ENCODE measurements around the gene LEPROT.

LEPROT gene

DNA sequence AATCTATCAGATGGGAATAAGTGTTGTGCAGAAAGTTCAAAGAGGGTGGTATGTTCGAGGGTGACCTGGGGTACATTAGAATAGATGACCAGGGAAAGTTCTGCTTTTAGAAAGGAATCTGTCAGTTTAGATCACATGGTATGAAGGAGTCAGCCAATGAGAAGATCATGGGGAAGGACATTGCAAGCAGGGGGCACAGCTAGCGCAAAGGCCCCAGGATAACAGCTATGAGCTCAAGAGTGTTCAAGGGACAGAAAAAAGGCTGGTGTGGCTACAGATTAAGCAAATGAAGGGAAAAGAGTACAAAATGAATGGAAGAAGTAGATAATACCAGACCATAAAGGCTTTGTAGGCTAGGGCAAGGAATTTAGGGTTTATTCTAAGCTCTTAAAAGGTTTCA is 8.6 kb downstream of the LEPROT start:
- no peak overlapping the region for H3K4me3 ChIP-seq (ENCODE audit: low read length)
- no peak overlapping the region for H3K27ac ChIP-seq (ENCODE audit: low read length)
- peaks cover 42% of the 10 kb centered on the region for H3K4me1 ChIP-seq (ENCODE audit: insufficient read depth, low read length)
- H3K9me3 ChIP-seq (ENCODE audit: insufficient read depth, low read depth, low read length) = no peaks in the 10 kb centered on the region
- H3K36me3 ChIP-seq (ENCODE audit: insufficient read depth, low read depth, low read length) = peaks cover 30% of the 10 kb centered on the region
- H3K27me3 ChIP-seq (ENCODE audit: insufficient read depth, low read length) = no peaks in the 10 kb centered on the region
- H3K9ac ChIP-seq (ENCODE audit: low read depth, low read length) = no peak overlapping the region

DNA sequence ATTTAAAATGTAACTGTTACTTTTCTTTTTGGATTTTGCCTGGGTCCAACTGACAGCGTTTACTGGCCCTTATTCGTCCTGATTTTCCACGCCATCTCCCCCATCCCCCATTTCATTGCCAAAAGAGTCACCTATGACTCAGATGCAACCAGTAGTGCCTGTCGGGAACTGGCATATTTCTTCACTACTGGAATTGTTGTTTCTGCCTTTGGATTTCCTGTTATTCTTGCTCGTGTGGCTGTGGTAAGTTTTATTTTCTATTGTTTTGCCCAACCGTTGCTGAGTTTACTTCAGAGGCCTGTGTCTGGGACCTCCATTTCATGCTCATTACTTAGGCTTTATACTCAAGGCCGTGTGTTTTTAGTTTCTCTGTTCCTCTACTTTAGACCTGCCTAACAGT is 9.3 kb downstream of the LEPROT start:
- H3K36me3 ChIP-seq (ENCODE audit: insufficient read depth, low read depth, low read length) = peaks cover 30% of the 10 kb centered on the region
- H3K27ac ChIP-seq (ENCODE audit: low read length) = no peak overlapping the region
- no peaks in the 10 kb centered on the region for H3K27me3 ChIP-seq (ENCODE audit: insufficient read depth, low read length)
- no peak overlapping the region for H3K4me3 ChIP-seq (ENCODE audit: low read length)
- no peak overlapping the region for H3K9ac ChIP-seq (ENCODE audit: low read depth, low read length)
- H3K9me3 ChIP-seq (ENCODE audit: insufficient read depth, low read depth, low read length) = no peaks in the 10 kb centered on the region
- H3K4me1 ChIP-seq (ENCODE audit: insufficient read depth, low read length) = peaks cover 37% of the 10 kb centered on the region

DNA sequence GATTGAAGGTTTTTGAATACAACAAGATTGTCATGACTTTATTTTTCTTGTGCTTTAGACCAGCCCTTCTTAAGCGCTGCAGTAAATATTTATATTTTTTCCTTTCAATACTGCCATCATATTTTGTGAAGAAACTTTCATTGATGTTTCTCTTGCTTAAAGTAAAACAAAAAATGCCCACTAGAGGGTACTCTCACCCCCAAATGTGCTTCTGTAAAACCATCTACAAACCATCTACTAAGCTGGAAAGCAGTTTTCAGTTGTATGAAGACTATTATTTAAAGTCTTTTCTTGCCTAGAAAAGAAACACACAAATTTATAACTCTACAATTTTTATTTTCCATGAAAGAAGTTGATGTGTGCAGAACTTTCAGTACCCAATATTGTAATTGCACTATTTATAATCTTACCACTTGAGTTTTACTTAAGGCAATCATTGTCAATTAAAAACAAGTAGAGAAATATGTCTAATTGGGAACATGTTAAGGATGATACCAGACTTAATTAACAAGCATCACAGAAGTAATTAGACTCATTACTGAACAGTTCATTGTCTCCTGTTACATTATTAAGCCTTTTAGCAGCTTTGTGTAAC is 10.7 kb downstream of the LEPROT start:
- Histone ChIP-seq H3K36me3 (ENCODE audit: insufficient read depth, low read depth, low read length) (peaks cover 29% of the 10 kb centered on the region), H3K4me3 (ENCODE audit: low read length) (no peak overlapping the region), H3K9ac (ENCODE audit: low read depth, low read length) (no peak overlapping the region), H3K4me1 (ENCODE audit: insufficient read depth, low read length) (peaks cover 26% of the 10 kb centered on the region), H3K27ac (ENCODE audit: low read length) (no peak overlapping the region), H3K9me3 (ENCODE audit: insufficient read depth, low read depth, low read length) (no peaks in the 10 kb centered on the region), H3K27me3 (ENCODE audit: insufficient read depth, low read length) (no peaks in the 10 kb centered on the region)

DNA sequence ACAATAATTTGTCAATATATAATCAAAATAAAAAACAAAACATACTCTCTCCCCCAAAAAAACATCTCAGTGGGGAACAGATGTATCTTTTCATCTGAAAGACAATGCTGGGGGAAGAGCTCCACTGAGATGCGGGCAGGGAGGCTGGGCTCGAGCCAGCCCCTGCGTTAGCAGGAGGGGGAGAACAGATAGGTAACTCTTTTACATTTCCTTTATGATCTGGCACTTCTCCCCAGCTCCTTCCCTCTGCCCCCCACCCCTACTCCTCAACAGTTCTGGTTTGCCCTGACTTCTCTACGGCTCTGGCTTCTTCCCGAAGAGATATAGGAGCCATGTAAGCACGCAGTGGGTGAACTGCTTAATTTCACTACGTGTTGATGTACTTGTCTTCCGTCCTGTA is 12.4 kb downstream of the LEPROT start:
- H3K4me3 ChIP-seq (ENCODE audit: low read length) = peak overlapping the region; percentile 51; the same call in 1 of the 2 replicates
- peaks cover 24% of the 10 kb centered on the region for H3K4me1 ChIP-seq (ENCODE audit: insufficient read depth, low read length)
- peaks cover 12% of the 10 kb centered on the region for H3K36me3 ChIP-seq (ENCODE audit: insufficient read depth, low read depth, low read length)
- no peaks in the 10 kb centered on the region for H3K9me3 ChIP-seq (ENCODE audit: insufficient read depth, low read depth, low read length)
- H3K27me3 ChIP-seq (ENCODE audit: insufficient read depth, low read length) = no peaks in the 10 kb centered on the region
- no peak overlapping the region for H3K9ac ChIP-seq (ENCODE audit: low read depth, low read length)
- H3K27ac ChIP-seq (ENCODE audit: low read length) = no peak overlapping the region

DNA sequence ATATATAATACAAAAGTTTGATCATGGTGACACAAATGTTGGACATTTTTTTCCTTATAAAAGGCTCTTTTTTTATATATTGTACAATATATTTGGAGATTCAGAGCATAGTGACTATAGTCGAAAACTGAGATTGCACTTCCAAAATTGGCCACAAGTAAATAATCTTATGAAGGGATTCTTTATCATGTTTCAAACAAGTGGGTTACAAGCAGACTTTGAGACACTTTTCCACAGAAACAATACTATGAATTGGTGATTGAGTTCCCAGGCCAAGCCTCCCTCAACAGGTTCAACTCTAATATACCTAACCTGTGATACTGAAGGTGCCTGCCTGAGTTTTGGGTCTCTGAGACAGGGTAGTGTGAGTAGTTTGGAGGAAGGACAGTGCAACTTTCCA is 13.8 kb downstream of the LEPROT start:
- H3K9ac ChIP-seq (ENCODE audit: low read depth, low read length) = no peak overlapping the region
- no peaks in the 10 kb centered on the region for H3K27me3 ChIP-seq (ENCODE audit: insufficient read depth, low read length)
- H3K4me3 ChIP-seq (ENCODE audit: low read length) = no peak overlapping the region
- H3K4me1 ChIP-seq (ENCODE audit: insufficient read depth, low read length) = peaks cover 24% of the 10 kb centered on the region
- no peak overlapping the region for H3K27ac ChIP-seq (ENCODE audit: low read length)
- peaks cover 11% of the 10 kb centered on the region; the same call in 1 of the 2 replicates for H3K36me3 ChIP-seq (ENCODE audit: insufficient read depth, low read depth, low read length)
- no peaks in the 10 kb centered on the region for H3K9me3 ChIP-seq (ENCODE audit: insufficient read depth, low read depth, low read length)

DNA sequence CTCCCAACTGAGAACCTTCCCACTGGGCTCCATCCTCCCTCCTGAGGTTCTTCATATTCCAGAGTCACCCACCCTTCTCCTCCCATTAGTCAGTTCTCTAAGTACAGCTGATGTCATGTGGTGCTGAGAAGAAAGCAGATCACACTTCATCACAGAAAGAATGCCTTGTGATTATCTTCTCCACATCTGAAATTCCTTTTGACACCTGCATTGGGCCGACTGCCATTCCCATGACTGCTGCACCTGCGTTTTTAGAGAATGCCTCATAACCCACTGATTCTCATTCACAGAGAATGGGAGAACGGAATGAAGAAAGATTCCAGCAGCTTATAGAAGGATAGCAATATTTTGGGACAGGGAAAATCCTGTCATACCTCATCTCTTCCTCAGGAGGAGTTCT is 14.3 kb downstream of the LEPROT start:
- Histone ChIP-seq H3K27ac (ENCODE audit: low read length) (no peak overlapping the region), H3K9ac (ENCODE audit: low read depth, low read length) (no peak overlapping the region), H3K36me3 (ENCODE audit: insufficient read depth, low read depth, low read length) (peaks cover 9% of the 10 kb centered on the region; the same call in 1 of the 2 replicates), H3K4me3 (ENCODE audit: low read length) (no peak overlapping the region), H3K9me3 (ENCODE audit: insufficient read depth, low read depth, low read length) (no peaks in the 10 kb centered on the region), H3K4me1 (ENCODE audit: insufficient read depth, low read length) (peaks cover 24% of the 10 kb centered on the region), H3K27me3 (ENCODE audit: insufficient read depth, low read length) (no peaks in the 10 kb centered on the region)

DNA sequence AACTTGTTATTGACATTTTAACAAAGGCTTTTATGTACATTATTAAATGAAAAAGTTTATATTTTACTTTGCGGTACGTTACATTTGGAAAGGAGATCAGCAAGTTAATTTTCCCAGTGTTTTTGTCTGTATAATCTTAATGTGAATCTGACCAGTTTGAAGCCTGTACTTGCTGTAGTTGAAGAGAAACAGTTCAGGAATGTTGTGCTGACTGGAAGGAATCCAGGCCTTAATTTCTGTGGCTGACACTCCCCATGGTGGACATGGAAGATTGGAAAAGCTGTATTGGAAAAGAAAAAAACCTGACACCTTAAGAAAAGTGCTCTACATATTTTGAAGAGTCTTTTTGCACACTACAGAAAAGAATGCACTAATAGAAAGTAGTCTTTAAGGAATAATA is 15.5 kb downstream of the LEPROT start:
- Histone ChIP-seq H3K4me1 (ENCODE audit: insufficient read depth, low read length) (peaks cover 24% of the 10 kb centered on the region), H3K27me3 (ENCODE audit: insufficient read depth, low read length) (no peaks in the 10 kb centered on the region), H3K27ac (ENCODE audit: low read length) (no peak overlapping the region), H3K36me3 (ENCODE audit: insufficient read depth, low read depth, low read length) (no peaks in the 10 kb centered on the region), H3K9ac (ENCODE audit: low read depth, low read length) (no peak overlapping the region), H3K9me3 (ENCODE audit: insufficient read depth, low read depth, low read length) (no peaks in the 10 kb centered on the region), H3K4me3 (ENCODE audit: low read length) (no peak overlapping the region)

DNA sequence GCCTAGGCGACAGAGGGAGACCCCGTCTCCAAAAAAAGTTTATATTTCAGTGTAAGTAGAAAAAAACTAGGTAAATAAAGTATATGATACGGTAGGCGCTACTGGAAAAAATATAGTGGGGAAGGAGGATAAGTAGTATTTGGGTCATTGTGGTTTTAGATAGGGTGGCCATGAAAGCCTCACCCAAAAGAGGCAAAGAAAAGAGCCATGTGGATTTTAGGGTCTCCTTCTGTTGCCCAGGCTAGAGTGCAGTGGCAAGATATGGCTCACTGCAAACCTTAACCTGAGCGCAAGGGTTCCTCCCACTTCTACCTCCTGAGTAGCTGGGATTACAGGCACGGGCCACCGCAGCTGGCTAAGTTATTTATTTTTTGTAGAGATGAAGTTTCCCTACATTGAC is 17.1 kb downstream of the LEPROT start:
- Histone ChIP-seq H3K27ac (ENCODE audit: low read length) (no peak overlapping the region), H3K36me3 (ENCODE audit: insufficient read depth, low read depth, low read length) (no peaks in the 10 kb centered on the region), H3K27me3 (ENCODE audit: insufficient read depth, low read length) (no peaks in the 10 kb centered on the region), H3K9ac (ENCODE audit: low read depth, low read length) (no peak overlapping the region), H3K4me3 (ENCODE audit: low read length) (no peak overlapping the region), H3K4me1 (ENCODE audit: insufficient read depth, low read length) (peaks cover 18% of the 10 kb centered on the region), H3K9me3 (ENCODE audit: insufficient read depth, low read depth, low read length) (no peaks in the 10 kb centered on the region)

DNA sequence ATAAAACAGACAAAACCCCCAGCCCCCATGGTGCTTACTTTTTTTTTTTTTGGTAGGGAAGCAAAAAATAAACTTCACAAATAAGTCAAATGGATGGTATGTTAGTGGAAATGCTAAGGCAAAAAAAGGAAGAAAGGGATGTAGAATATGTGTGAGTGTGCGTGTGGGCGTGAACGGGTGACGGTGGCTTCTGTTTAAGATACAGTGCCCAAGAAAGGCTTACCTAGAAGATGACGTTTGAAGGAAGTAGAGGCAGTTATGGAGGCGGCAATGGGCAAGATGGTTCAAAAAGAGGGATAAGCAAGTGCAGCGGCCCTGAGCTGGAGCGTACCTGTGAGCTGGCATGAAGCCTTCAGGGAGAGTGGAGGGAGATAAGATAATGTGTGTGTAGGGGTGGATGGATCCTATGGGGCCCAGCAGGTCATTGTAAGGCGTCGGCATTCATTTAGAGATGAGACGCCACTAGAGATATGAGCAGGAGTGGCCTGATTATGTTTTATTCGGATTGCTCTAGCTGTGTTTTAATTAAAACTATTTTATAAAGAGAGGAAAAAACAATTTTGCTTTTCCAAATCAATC is 19.9 kb downstream of the LEPROT start:
- Histone ChIP-seq H3K9me3 (ENCODE audit: insufficient read depth, low read depth, low read length) (no peaks in the 10 kb centered on the region), H3K27me3 (ENCODE audit: insufficient read depth, low read length) (no peaks in the 10 kb centered on the region), H3K9ac (ENCODE audit: low read depth, low read length) (no peak overlapping the region)

DNA sequence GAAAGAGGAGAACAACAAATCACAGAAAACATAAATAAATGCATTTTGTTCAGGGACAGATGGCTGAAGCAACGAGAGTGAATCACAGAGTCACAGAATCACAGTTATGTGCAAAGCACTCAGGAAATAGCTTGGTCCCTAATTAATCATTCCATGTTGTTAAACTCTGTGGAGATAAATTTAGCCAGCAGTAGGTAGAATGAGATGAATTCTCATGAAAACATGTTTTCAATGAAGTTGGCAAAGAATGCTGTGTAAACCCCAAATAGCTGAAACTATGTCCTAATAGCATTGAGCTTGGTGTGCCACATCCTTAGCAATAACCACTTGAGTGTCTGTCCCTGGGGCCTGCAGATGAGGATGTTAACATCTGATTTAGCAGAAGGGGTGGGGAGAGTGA is 20.4 kb downstream of the LEPROT start:
- Histone ChIP-seq H3K4me3 (ENCODE audit: low read length) (no peak overlapping the region), H3K27me3 (ENCODE audit: insufficient read depth, low read length) (no peaks in the 10 kb centered on the region), H3K4me1 (ENCODE audit: insufficient read depth, low read length) (peaks cover 11% of the 10 kb centered on the region), H3K27ac (ENCODE audit: low read length) (no peak overlapping the region), H3K36me3 (ENCODE audit: insufficient read depth, low read depth, low read length) (no peaks in the 10 kb centered on the region), H3K9me3 (ENCODE audit: insufficient read depth, low read depth, low read length) (no peaks in the 10 kb centered on the region), H3K9ac (ENCODE audit: low read depth, low read length) (no peak overlapping the region)

More for the DNA sequence above, 19.9 kb downstream of the LEPROT start:
- Histone ChIP-seq H3K27ac (ENCODE audit: low read length) (no peak overlapping the region), H3K36me3 (ENCODE audit: insufficient read depth, low read depth, low read length) (no peaks in the 10 kb centered on the region), H3K4me3 (ENCODE audit: low read length) (no peak overlapping the region), H3K4me1 (ENCODE audit: insufficient read depth, low read length) (peaks cover 11% of the 10 kb centered on the region)

DNA sequence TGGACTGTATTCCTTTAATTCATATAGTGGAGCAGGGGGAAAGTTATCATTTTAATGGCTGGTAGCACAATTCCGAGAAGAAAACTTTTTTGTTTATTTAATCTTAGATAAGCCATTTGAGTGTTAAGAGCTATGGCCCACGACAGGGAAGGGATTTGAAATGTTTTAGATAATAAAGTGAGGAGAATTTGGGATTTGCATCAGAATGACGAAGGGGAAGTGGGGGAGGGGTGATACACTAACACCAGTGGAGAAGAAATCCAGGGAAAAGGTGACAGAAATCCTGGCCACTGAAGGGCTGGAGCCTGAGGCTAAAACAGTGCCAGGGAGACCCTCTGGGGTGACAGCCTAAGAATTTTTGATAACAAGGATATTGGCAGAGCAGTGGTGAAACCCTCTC is 21.0 kb downstream of the LEPROT start:
- Histone ChIP-seq H3K27me3 (ENCODE audit: insufficient read depth, low read length) (no peaks in the 10 kb centered on the region), H3K4me1 (ENCODE audit: insufficient read depth, low read length) (peaks cover 11% of the 10 kb centered on the region), H3K9me3 (ENCODE audit: insufficient read depth, low read depth, low read length) (no peaks in the 10 kb centered on the region), H3K27ac (ENCODE audit: low read length) (no peak overlapping the region), H3K4me3 (ENCODE audit: low read length) (no peak overlapping the region), H3K9ac (ENCODE audit: low read depth, low read length) (no peak overlapping the region), H3K36me3 (ENCODE audit: insufficient read depth, low read depth, low read length) (no peaks in the 10 kb centered on the region)

DNA sequence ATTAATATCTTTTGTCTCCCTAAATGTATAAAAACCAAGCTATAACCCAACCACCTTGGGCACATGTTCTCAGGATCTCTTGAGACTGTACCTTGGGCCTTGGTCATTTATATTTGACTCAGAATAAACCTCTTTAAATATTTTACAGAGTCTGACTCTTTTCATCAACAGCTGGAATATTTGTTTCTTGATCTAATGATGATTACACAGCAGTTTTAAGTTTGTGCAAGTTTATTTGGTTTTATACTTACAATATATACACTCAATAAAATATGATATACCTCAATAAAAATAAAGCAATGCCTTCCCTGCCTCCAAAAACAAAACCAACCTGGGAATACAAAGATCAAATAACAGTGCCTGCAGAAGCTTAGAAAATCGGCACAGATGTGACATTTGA is 22.0 kb downstream of the LEPROT start:
- Histone ChIP-seq H3K4me1 (ENCODE audit: insufficient read depth, low read length) (peaks cover 11% of the 10 kb centered on the region), H3K36me3 (ENCODE audit: insufficient read depth, low read depth, low read length) (no peaks in the 10 kb centered on the region), H3K9me3 (ENCODE audit: insufficient read depth, low read depth, low read length) (no peaks in the 10 kb centered on the region)

More for the DNA sequence above, 22.0 kb downstream of the LEPROT start:
- H3K9ac ChIP-seq (ENCODE audit: low read depth, low read length) = no peak overlapping the region
- no peak overlapping the region for H3K27ac ChIP-seq (ENCODE audit: low read length)
- no peaks in the 10 kb centered on the region for H3K27me3 ChIP-seq (ENCODE audit: insufficient read depth, low read length)
- H3K4me3 ChIP-seq (ENCODE audit: low read length) = no peak overlapping the region
